Measurements from ENCODE around the gene NPAS1. TPM values are rescaled to one million over a fixed set of nuclear protein-coding genes. Genes with fewer than 3 reads are reported as not detected.
"Not testable (repeated sequence)": the region's sequence is repeated elsewhere in the genome, so short reads cannot be mapped to it uniquely, and the experiment has no call there.

The NPAS1 gene
- total RNA-seq, 1 experiment from 2014 or later = 1.4 TPM

DNA sequence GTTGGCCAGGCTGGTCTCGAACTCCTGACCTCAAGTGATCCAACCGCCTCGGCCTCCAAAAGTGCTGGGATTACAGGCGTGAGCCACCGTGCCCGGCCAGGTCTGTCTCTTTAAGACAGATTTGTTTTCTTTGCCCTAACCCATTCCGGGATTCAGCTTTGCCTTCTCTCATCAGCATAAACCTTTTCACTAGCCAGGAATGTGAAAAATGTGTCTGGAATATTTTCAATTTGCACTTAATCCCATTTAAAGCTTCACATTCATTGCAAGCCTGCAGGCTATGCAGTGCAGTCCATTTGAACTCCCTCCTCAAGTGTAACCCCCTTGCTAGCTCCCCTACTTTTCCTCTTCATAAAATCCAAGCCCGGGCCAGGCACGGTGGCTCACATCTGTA is 29.7 kb downstream of the NPAS1 start:
- Histone ChIP-seq H3F3A (ENCODE audit: insufficient read depth, low read depth) (peaks cover 6% of the 10 kb centered on the region; the same call in 1 of the 2 replicates), H3K36me3 (ENCODE audit: low read depth) (no peaks in the 10 kb centered on the region), H4K20me1 (ENCODE audit: insufficient read depth) (no peaks in the 10 kb centered on the region), H3K9me3 (ENCODE audit: insufficient read depth, low read depth) (no peaks in the 10 kb centered on the region), H3K4me3 (peak overlapping the region; percentile 55), H2AFZ (peak overlapping the region; percentile 88), H3K4me2 (peak overlapping the region; percentile 73), H3K27me3 (ENCODE audit: insufficient read depth, low read depth) (no peaks in the 10 kb centered on the region), H3K9me2 (ENCODE audit: insufficient read depth) (no peaks in the 10 kb centered on the region), H3K79me2 (ENCODE audit: low read depth) (peaks cover 7% of the 10 kb centered on the region), H3K4me1 (replicated peaks; ENCODE audit: insufficient read depth) (peaks cover 15% of the 10 kb centered on the region), H3K27ac (no peak overlapping the region)
- BruUV-seq (replicated peaks) = no TSS peak
- CTCF ChIA-PET = no interaction called here
- POLR2A ChIA-PET (ENCODE audit: unreplicated experiment) = interaction anchor here (0.7 to 1.0 kb wide), 4 partner anchors 9 to 117 kb away, joined by 3 to 6 read pairs (median 4); partner anchors contain the start of gene ZC3H4
- intact Hi-C loops (cut with micrococcal nuclease; ENCODE audit: unreplicated experiment) = no loop called here
- TF ChIP-seq, protein P1, sequence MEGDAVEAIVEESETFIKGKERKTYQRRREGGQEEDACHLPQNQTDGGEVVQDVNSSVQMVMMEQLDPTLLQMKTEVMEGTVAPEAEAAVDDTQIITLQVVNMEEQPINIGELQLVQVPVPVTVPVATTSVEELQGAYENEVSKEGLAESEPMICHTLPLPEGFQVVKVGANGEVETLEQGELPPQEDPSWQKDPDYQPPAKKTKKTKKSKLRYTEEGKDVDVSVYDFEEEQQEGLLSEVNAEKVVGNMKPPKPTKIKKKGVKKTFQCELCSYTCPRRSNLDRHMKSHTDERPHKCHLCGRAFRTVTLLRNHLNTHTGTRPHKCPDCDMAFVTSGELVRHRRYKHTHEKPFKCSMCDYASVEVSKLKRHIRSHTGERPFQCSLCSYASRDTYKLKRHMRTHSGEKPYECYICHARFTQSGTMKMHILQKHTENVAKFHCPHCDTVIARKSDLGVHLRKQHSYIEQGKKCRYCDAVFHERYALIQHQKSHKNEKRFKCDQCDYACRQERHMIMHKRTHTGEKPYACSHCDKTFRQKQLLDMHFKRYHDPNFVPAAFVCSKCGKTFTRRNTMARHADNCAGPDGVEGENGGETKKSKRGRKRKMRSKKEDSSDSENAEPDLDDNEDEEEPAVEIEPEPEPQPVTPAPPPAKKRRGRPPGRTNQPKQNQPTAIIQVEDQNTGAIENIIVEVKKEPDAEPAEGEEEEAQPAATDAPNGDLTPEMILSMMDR (conservative IDR thresholded peaks at IDR 0.05) = no peak
- TF ChIP-seq EZH2 (IDR thresholded peaks at IDR 0.05; ENCODE audit: low read depth) = no peak
- peak; percentile 39 to 77 for DNase-seq

DNA sequence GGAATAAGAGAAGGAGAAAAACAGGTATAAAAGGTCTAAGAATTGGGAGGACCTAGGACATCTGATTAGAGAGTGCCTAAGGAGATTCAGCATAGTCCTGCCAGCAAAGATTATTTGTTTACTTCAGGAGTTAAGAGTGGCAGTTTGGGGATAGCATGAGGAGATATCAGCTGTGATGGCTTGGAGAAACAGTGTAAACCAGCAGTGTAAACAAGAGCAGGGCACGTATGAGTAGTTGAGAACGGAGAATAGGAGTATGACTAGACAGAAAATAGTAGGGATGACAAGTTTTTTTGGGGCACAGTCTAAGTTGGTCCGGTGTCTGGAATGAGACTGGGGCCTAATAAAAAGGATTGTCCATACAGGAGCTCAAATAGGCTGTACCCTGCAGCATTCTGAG is 30.9 kb downstream of the NPAS1 start:
- CTCF ChIA-PET; POLR2A ChIA-PET (ENCODE audit: unreplicated experiment); BruUV-seq (replicated peaks): not testable (repeated sequence)

DNA sequence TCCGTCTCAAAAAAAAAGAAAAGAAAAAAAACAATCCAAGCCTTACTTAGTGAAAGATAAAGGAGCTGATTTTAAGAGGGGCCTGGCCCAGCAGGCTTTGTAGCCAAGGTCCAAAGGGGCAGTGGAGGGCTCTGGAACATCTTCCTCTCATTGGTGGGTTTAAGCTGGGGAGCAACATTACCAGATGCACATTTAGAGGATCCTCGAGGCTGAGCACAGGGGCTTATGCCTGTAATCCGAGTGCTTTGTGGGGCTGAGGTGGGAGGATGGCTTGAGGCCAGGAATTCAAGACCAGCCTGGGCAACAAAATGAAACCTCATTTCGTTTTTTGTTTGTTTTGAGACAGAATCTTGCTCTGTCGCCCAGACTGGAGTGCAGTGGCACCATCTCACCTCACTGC is 36.8 kb downstream of the NPAS1 start:
- no peak overlapping the region for H3K4me2 ChIP-seq
- no peak overlapping the region for H3K27ac ChIP-seq
- BruUV-seq (replicated peaks) = no TSS peak
- ChIA-PET CTCF (interaction anchor here (0.6 to 0.7 kb wide), 2 partner anchors 17 to 72 kb away, joined by 3 read pairs; no protein-coding TSS in a partner anchor), POLR2A (ENCODE audit: unreplicated experiment) (interaction anchor here (0.6 kb wide), 1 partner anchor 234 kb away, joined by 17 read pairs; no protein-coding TSS in a partner anchor)
- H2AFZ ChIP-seq = no peak overlapping the region
- H3K79me2 ChIP-seq (ENCODE audit: low read depth) = no peaks in the 10 kb centered on the region
- no peak for DNase-seq
- no peaks in the 10 kb centered on the region for H3K27me3 ChIP-seq (ENCODE audit: insufficient read depth, low read depth)
- no peak overlapping the region for H3K4me3 ChIP-seq
- H3K36me3 ChIP-seq (ENCODE audit: low read depth) = no peaks in the 10 kb centered on the region
- H3K4me1 ChIP-seq (replicated peaks; ENCODE audit: insufficient read depth) = peaks cover 5% of the 10 kb centered on the region; the same call in 1 of the 2 replicates
- no peaks in the 10 kb centered on the region for H3K9me2 ChIP-seq (ENCODE audit: insufficient read depth)
- H3F3A ChIP-seq (ENCODE audit: insufficient read depth, low read depth) = peaks cover 1% of the 10 kb centered on the region; the same call in 1 of the 2 replicates
- TF ChIP-seq EZH2 (IDR thresholded peaks at IDR 0.05; ENCODE audit: low read depth) = no peak
- TF ChIP-seq, protein P1 (conservative IDR thresholded peaks at IDR 0.05) = no peak
- H4K20me1 ChIP-seq (ENCODE audit: insufficient read depth) = no peaks in the 10 kb centered on the region
- H3K9me3 ChIP-seq (ENCODE audit: insufficient read depth, low read depth) = no peaks in the 10 kb centered on the region
- intact Hi-C loops (cut with micrococcal nuclease; ENCODE audit: unreplicated experiment) = no loop called here

More for the DNA sequence above, 30.9 kb downstream of the NPAS1 start:
- H3K79me2 ChIP-seq (ENCODE audit: low read depth); H3K9me3 ChIP-seq (ENCODE audit: insufficient read depth, low read depth); H4K20me1 ChIP-seq (ENCODE audit: insufficient read depth); H3K9me2 ChIP-seq (ENCODE audit: insufficient read depth); H2AFZ ChIP-seq; intact Hi-C loops (cut with micrococcal nuclease; ENCODE audit: unreplicated experiment); H3K4me2 ChIP-seq; H3F3A ChIP-seq (ENCODE audit: insufficient read depth, low read depth); H3K27me3 ChIP-seq (ENCODE audit: insufficient read depth, low read depth); H3K4me3 ChIP-seq; H3K27ac ChIP-seq; DNase-seq; H3K36me3 ChIP-seq (ENCODE audit: low read depth): not testable (repeated sequence)
- H3K4me1 ChIP-seq (replicated peaks; ENCODE audit: insufficient read depth) = peaks cover 15% of the 10 kb centered on the region

DNA sequence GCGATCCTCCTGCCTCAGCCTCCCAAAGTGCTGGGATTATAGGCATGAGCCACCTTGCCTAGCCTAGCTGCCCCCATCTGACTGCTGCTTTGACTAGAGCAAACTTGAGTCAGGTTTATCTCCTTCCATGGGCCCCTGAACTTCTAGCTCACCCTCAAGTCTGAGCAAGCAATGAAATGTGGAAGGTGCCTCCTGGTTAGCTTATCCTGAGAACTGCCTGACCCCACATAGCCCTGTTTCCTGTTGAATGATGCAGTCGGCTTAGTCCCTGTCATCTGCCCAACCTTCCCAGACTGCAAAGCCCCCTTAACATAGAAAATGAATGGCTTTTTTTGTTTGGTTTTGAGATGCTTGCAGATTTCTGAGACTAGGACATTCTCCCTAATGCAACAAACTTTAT is 37.7 kb downstream of the NPAS1 start:
- Histone ChIP-seq H3K27me3 (ENCODE audit: insufficient read depth, low read depth) (no peaks in the 10 kb centered on the region), H3K9me3 (ENCODE audit: insufficient read depth, low read depth) (no peaks in the 10 kb centered on the region), H3K27ac (no peak overlapping the region), H3K9me2 (ENCODE audit: insufficient read depth) (no peaks in the 10 kb centered on the region), H3K79me2 (ENCODE audit: low read depth) (no peaks in the 10 kb centered on the region), H3F3A (ENCODE audit: insufficient read depth, low read depth) (peaks cover 9% of the 10 kb centered on the region; the same call in 1 of the 2 replicates), H2AFZ (no peak overlapping the region), H3K4me3 (no peak overlapping the region), H3K36me3 (ENCODE audit: low read depth) (no peaks in the 10 kb centered on the region), H3K4me2 (no peak overlapping the region), H3K4me1 (replicated peaks; ENCODE audit: insufficient read depth) (peaks cover 5% of the 10 kb centered on the region; the same call in 1 of the 2 replicates), H4K20me1 (ENCODE audit: insufficient read depth) (no peaks in the 10 kb centered on the region)
- DNase-seq = no peak
- CTCF ChIA-PET = interaction anchor here (0.6 kb wide), 1 partner anchor 37 kb away, joined by 5 read pairs; the partner anchor contains the start of gene NPAS1
- POLR2A ChIA-PET (ENCODE audit: unreplicated experiment) = no interaction called here
- TF ChIP-seq EZH2 (IDR thresholded peaks at IDR 0.05; ENCODE audit: low read depth) = no peak
- TF ChIP-seq, protein P1 (conservative IDR thresholded peaks at IDR 0.05) = no peak
- no TSS peak for BruUV-seq (replicated peaks)
- intact Hi-C loops (cut with micrococcal nuclease; ENCODE audit: unreplicated experiment) = no loop called here

Data from PC-9 (cell line).